Right atrium auricular region (tissue), 2 donors: ENCODE data around the gene CFAP300. TPM values are rescaled to one million over a fixed set of nuclear protein-coding genes. Genes with fewer than 3 reads are reported as not detected.

Experiments
- DNase-seq: peaks from one replicate; pipeline ENCODE4 v3.0.0-alpha.2; 2019; ENCODE audit warnings: low spot score
- H3K27ac ChIP-seq, 2 donors: fragments of 200-600 bp; sonication (generic); 1 replicate in 1 of 2; 2 replicates in 1 of 2; pipeline ENCODE4 v1.5.1; 2016 to 2019
- H3K27me3 ChIP-seq, 2 donors: fragments of 200-600 bp; sonication (generic); one replicate each; pipeline versions ENCODE4 v1.5.1 to v1.6.0; 2017 to 2019
- H3K36me3 ChIP-seq: fragments of 200-600 bp; sonication (generic); one replicate; pipeline ENCODE4 v1.5.1; 2016
- H3K4me1 ChIP-seq, 2 donors: fragments of 200-600 bp; sonication (generic); one replicate each; pipeline versions ENCODE4 v1.5.1 to v1.6.0; 2017 to 2019
- H3K4me3 ChIP-seq, 2 donors: fragments of 200-600 bp; sonication (generic); 1 replicate in 1 of 2; 2 replicates in 1 of 2; pipeline ENCODE4 v1.5.1; 2017 to 2019; ENCODE audit warnings: mild to moderate bottlenecking in 1 of 2, moderate library complexity in 1 of 2
- H3K9me3 ChIP-seq, 2 donors: fragments of 200-600 bp; sonication (generic); one replicate each; pipeline ENCODE4 v1.5.1; 2019
- CTCF ChIP-seq, 2 donors: fragments of 200-600 bp; sonication (generic); IDR thresholded peaks; one replicate each; pipeline ENCODE4 v1.5.1; 2019; ENCODE audit warnings: antibody characterized with exemption in 2 of 2
- total RNA-seq, 2 donors: library from RNA; depleted of rRNA; stranded (reverse); fragments of >200 nt; gene quantifications; one replicate each; pipeline ENCODE4 v1.1.0, GENCODE V29; 2016

The CFAP300 gene
- total RNA-seq, 2 donors from 2014 or later = 1.8 to 5.4 TPM

- no peak for TF ChIP-seq CTCF (IDR thresholded peaks at IDR 0.05)
- Histone ChIP-seq H3K9me3 (no peaks in the 10 kb centered on the region), H3K4me3 (peak overlapping the region; percentile 84 to 93), H3K27ac (peak overlapping the region; percentile 95 to 99), H3K36me3 (peaks cover 6% of the 10 kb centered on the region), H3K27me3 (no peaks in the 10 kb centered on the region), H3K4me1 (peaks cover 0 to 44% of the 10 kb centered on the region in 2 donors)
- no peak for DNase-seq
These were observed 65.2 kb downstream of the CFAP300 start for GRCh38 chr11:102112509-102112821.

- H3K36me3 ChIP-seq = peaks cover 6% of the 10 kb centered on the region
- no peak for TF ChIP-seq CTCF (IDR thresholded peaks at IDR 0.05)
- peaks cover 0 to 58% of the 10 kb centered on the region in 2 donors for H3K4me1 ChIP-seq
- H3K27me3 ChIP-seq = no peaks in the 10 kb centered on the region
- H3K27ac ChIP-seq = no peak overlapping the region
- no peak for DNase-seq
- no peak overlapping the region for H3K4me3 ChIP-seq
- H3K9me3 ChIP-seq = no peaks in the 10 kb centered on the region
These were observed 66.8 kb downstream of the CFAP300 start for GRCh38 chr11:102114032-102114431.

- Histone ChIP-seq H3K9me3 (no peaks in the 10 kb centered on the region), H3K27ac (peak overlapping the region in 1 of 2 donors; percentile 17), H3K36me3 (peaks cover 6% of the 10 kb centered on the region), H3K4me1 (peaks cover 0 to 63% of the 10 kb centered on the region in 2 donors), H3K4me3 (no peak overlapping the region), H3K27me3 (no peaks in the 10 kb centered on the region)
- DNase-seq = no peak
- TF ChIP-seq CTCF (IDR thresholded peaks at IDR 0.05) = no peak
These were observed 68.3 kb downstream of the CFAP300 start for GRCh38 chr11:102115557-102115956.

GRCh38 chr11:102116453-102117205 lies 69.4 kb downstream of the CFAP300 start:
- TF ChIP-seq CTCF (IDR thresholded peaks at IDR 0.05) = no peak

GRCh38 chr11:102117472-102118113 lies 70.4 kb downstream of the CFAP300 start:
- no peak for TF ChIP-seq CTCF (IDR thresholded peaks at IDR 0.05)
- Histone ChIP-seq H3K4me3 (no peak overlapping the region), H3K4me1 (peaks cover 0 to 61% of the 10 kb centered on the region in 2 donors), H3K36me3 (peaks cover 6% of the 10 kb centered on the region), H3K27me3 (no peaks in the 10 kb centered on the region), H3K27ac (peak overlapping the region in 1 of 2 donors; percentile 6), H3K9me3 (no peaks in the 10 kb centered on the region)
- DNase-seq = no peak

More at GRCh38 chr11:102116453-102117205, 69.4 kb downstream of the CFAP300 start:
- DNase-seq = no peak
- H3K4me3 ChIP-seq = no peak overlapping the region
- H3K27ac ChIP-seq = no peak overlapping the region
- peaks cover 6% of the 10 kb centered on the region for H3K36me3 ChIP-seq
- H3K4me1 ChIP-seq = peaks cover 0 to 63% of the 10 kb centered on the region in 2 donors
- H3K27me3 ChIP-seq = no peaks in the 10 kb centered on the region
- H3K9me3 ChIP-seq = no peaks in the 10 kb centered on the region
